Hippocampal formation (tissue), 2 donors: ENCODE results near the gene CEP41.
"Not testable (repeated sequence)": the region's sequence is repeated elsewhere in the genome, so short reads cannot be mapped to it uniquely, and the experiment has no call there.

ENCODE experiments used
- DNase-seq, 2 donors: peaks; one replicate each; lab custom pipeline; 2025; lab: John Stamatoyannopoulos, UW

The CEP41 gene

GRCh38 chr7:130387628-130388403, 53.0 kb downstream of the CEP41 start:
- no peak for DNase-seq

DNA sequence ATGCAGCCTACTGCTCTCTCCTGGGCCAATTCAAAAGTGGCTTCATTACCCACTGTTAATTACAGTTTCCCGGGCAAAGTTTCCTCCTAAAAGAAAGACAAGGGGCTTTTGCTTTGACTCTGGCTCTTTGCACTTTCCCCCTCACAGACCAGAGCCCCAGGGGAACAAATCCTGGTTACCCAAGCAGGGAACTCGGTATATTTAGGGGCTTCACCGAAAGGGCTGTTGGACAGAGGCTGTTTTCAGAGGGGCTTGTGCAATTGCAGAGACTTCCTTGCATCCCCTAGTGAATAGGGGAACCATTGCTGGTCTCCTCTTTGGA, 53.5 kb downstream of the CEP41 start:
- no peak for DNase-seq

DNA sequence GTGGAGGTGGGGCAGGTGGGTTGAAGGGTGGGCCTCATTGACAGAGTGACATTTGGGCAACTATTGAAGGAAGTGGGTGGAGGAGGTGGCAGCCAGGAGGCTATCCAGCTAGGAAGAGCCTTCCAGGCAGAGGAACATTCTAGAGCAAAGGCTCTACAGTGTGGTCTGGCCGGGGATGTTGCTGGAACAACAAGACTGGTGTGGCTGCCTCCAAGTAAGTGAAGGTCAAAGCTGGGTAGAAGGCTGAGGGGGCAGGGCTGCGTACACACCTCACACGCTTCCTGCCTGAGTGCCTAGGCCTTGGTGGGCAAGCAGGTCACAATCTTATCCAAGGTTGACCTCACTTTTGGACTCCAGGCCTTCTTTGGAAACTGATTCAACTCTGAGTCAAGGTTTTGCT, 53.9 kb downstream of the CEP41 start:
- no peak for DNase-seq

DNA sequence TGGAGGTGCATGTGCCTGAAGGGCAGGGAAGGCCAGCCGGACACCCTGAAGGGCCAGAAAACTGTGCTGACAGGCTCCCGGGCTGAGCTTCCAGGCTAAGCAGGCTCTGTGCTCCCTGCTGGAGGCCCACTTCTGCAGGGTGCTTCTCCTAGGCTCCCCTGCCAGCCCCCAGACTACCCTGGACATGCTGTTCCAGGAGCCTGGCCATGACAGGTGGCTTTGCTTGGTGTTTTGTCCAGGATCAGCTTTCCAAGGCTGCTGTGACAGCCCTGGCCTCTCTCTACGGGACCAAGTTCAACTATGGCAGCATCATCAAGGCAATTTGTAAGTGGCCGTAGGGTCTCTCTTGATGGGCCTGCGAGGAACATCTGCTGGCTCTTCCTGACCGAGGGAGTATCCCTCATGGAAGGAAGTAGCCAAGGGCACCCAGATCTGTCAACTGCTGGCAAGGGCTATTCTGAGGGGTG, 55.2 kb downstream of the CEP41 start:
- no peak for DNase-seq

DNA sequence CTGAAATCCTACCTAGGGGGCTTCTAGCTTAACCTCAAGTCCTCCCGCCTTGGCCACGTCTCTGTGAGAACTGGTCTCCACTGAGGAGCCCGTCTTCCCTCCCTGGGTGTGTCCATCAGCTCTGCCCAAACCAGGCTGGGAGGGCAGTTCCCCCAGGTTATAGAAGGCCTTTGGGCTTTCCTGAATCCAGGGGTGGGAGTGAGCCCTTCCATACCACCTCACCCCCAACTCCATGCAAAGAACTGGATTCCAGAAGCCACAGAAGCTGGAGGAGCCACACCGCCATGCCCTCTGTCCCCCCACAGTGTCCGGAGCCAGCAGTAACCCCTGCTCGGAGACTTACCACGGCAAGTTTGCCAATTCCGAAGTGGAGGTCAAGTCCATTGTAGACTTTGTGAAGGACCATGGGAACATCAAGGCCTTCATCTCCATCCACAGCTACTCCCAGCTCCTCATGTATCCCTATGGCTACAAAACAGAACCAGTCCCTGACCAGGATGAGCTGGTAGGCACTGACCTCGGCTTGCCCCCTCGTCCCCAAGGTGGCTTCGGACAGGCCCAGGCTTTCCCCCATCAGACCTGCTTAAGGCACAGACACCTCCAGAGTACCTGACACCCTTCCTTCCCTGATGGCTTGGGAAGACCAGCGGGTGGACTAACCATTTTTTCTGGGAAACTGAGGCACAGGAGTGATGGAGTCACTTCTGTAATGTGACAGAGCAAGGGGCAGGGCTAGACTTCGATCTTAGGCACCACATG, 55.8 kb downstream of the CEP41 start:
- no peak for DNase-seq

- no peak for DNase-seq
Observed at GRCh38 chr7:130384371-130384801, 56.4 kb downstream of the CEP41 start.

- DNase-seq, result no peak
Observed at GRCh38 chr7:130383187-130383980, 57.4 kb downstream of the CEP41 start.

- no peak for DNase-seq
Observed at GRCh38 chr7:130381468-130382312, 59.1 kb downstream of the CEP41 start.

- no peak for DNase-seq
Observed at GRCh38 chr7:130380861-130381455, 59.9 kb downstream of the CEP41 start.

GRCh38 chr7:130379921-130380860, 60.6 kb downstream of the CEP41 start, which contains the start of gene CPA1:
Gene CPA1, plus strand, starts transcription at chr7:130380494. Its CDS starts 27 bp downstream, at chr7:130380521.
- DNase-seq, result no peak

DNA sequence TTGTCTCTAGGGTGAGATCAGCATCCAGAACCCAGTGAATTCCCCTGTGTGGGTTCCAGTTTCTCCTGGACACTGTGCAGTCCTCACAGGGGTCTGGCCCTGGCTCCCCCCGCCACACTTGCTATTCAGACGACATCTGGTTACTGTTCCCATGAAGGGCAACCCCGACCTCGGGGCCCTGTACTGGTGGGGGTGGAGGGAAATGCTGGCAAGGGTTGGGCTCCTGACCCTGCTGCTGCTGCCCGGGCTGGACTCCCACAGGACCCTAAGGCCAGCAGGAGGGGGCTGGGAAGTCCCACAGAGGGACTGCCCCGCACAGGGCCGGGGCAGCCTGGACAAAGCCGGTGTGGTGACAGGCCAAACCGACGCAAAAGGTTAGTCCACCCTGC, 61.3 kb downstream of the CEP41 start:
- DNase-seq, result no peak

GRCh38 chr7:130379019-130379418, 61.8 kb downstream of the CEP41 start:
- no peak for DNase-seq

DNA sequence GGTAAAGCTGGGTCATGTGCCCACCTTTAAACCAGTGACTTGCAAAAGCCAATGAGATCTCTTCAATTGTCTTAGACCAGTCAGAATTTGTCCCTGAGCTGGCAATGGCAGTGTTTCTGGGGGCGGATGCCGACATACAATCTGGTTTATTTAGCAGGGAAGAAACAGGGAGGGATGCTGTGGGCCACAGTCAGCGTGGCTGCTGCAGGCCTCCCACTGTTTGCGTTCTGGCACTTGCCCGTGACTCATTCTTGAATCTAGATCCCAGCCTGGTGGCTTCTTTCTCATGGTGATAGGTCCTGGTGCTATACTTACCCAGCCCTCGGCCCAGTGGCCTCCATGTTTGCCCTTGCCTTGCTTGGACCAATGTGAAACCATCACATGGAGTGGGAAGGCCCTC, 63.6 kb downstream of the CEP41 start:
- no peak for DNase-seq

DNA sequence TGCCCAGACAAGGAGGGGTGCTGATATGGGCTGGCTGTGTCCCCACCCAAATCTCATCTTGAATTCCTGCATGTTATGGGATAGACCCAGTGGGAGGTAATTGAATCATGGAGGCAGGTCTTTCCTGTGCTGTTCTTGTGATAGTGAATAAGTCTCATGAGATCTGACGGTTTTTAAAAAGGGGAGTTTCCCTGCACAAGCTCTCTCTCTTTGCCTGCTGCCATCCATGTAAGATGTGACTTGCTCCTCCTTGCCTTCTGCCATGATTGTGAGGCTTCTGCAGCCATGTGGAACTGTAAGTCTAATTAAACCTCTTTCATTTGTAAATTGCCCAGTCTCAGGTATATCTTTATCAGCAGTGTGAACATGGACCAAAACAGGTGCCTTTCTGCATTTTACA, 64.4 kb downstream of the CEP41 start:
- not testable (repeated sequence) for DNase-seq

DNA sequence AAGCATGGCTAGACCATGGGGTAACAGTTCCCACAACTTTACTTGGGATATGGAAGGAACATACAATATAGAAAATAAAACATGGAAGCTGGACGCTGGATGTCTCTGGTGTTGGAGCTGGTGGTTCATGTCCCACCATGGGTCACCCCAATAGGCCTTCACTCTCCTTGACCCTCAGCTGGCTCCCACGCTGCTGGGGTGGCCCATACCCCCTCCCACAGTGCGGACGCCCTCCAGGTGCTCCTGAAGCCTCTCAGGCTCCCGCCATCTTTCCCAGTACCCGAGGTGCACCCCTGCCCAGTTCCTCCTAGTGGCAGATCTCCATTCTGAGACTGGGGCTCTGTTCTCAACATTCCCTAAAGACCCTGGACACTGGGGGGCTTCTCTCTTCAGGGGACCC, 66.3 kb downstream of the CEP41 start:
- DNase-seq, result no peak

DNA sequence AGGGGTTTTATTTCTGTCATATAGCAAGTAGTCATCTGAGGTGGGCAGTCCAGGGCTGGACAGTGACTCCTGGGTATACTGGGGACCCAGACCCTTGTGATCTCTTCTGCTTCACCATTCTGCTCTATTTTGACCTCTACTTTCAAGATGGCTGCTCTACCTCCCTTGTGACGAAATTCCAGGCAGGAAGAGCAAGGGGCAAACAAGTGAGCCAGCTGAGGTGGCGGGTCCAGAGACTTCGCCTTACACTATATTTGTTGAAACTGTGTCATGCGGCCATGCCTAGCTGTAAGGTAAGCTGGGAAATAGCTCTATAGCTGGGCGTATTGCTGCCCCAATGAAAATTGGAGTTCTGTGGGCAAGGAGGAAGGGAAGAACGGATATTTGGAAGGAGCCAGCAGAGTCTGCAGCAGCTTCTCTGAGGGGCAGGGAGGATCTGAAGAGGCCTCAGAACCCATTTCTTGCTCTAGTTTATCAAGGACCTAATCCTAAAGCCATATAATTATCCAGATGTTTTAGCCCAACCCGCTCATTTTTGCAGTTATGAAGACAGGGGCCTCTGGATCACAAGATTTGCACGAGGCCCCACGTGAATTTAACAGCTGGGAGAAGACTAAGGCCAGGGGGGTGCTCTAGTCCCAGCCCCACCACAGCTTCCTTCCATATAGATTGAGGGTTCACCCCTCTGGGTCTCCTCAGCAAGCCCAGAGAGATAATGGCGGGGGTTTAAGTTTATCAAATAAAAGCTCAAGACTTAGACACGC, 68.2 kb downstream of the CEP41 start:
- DNase-seq, result no peak

DNA sequence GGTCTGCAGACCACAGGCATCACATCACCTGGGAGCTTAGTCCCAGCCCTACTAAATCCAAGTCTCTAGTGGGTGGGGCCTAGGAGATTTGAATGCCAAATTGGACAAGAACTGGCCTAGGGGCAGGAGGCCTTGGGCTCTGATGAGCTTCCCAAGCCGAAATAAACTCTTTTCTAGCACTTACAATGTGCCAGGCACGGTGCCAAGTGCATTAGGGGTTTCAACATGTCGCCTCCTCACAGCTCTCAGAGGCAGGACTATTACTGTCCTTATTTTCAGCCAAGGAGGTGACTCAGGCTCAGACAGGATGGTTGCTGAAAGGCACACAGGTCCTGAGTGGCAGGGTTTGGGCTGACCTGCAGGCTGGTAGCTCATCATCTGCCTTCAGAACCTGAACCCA, 69.8 kb downstream of the CEP41 start:
- DNase-seq, result no peak

- DNase-seq, result no peak
Observed at GRCh38 chr7:130369831-130370550, 70.8 kb downstream of the CEP41 start.
